RWPE1 (cell line): ENCODE data around the gene SPARC.

Source experiments
- CTCF ChIA-PET: fragments of 350-600 bp; sonication (Branson Sonifier 250); formaldehyde crosslinking; extraction: SDS; loops from one replicate; lab custom pipeline; 2021; lab: Yijun Ruan, JAX
- POLR2A ChIA-PET: fragments of 400-600 bp; formaldehyde crosslinking; extraction: SDS; loops from one replicate; lab custom pipeline; 2020; ENCODE audit warnings: antibody characterized with exemption; ENCODE audit not compliant: low non-redundant PET; lab: Yijun Ruan, JAX
- DNase-seq: peaks from one replicate; pipeline ENCODE4 v3.0.0; 2012; ENCODE audit warnings: low spot score
- H3K27ac ChIP-seq: fragments of 450-650 bp; 2 replicates; pipeline ENCODE4 v1.5.1; 2017
- CTCF ChIP-seq: fragments of 450-650 bp; conservative IDR thresholded peaks from 2 replicates; pipeline ENCODE4 v1.5.1; 2017; ENCODE audit warnings: low read depth, mild to moderate bottlenecking

SPARC gene

GRCh38 chr5:151677776-151678545 is 8.8 kb downstream of the SPARC start:
- CTCF ChIA-PET, result interaction anchor here (0.5 to 0.7 kb wide), 2 partner anchors 73 to 150 kb away, joined by 3 to 4 read pairs; no protein-coding TSS in a partner anchor
- no peak for DNase-seq
- no peak for TF ChIP-seq CTCF
- POLR2A ChIA-PET, result no interaction called here
- no peak overlapping the region for H3K27ac ChIP-seq

GRCh38 chr5:151676719-151677118 is 10.0 kb downstream of the SPARC start:
- no peak for TF ChIP-seq CTCF
- ChIA-PET CTCF (interaction anchor here (1.1 kb wide), 1 partner anchor 18 kb away, joined by 3 read pairs; no protein-coding TSS in a partner anchor), POLR2A (no interaction called here)
- no peak overlapping the region for H3K27ac ChIP-seq
- DNase-seq, result no peak

GRCh38 chr5:151676314-151676712 is 10.4 kb downstream of the SPARC start:
- CTCF ChIA-PET, result interaction anchor here (1.1 kb wide), 1 partner anchor 17 kb away, joined by 3 read pairs; no protein-coding TSS in a partner anchor
- POLR2A ChIA-PET, result no interaction called here
- no peak overlapping the region for H3K27ac ChIP-seq
- no peak for DNase-seq
- TF ChIP-seq CTCF, result no peak

- ChIA-PET POLR2A (no interaction called here), CTCF (interaction anchor here (0.6 to 1.2 kb wide), 3 partner anchors 33 to 138 kb away, joined by 3 read pairs; no protein-coding TSS in a partner anchor)
- no peak overlapping the region for H3K27ac ChIP-seq
- DNase-seq, result no peak
- TF ChIP-seq CTCF, result no peak
These were observed 11.0 kb downstream of the SPARC start for GRCh38 chr5:151675611-151676313.

GRCh38 chr5:151674626-151675610 is 11.8 kb downstream of the SPARC start:
- peak overlapping the region; percentile 8; the same call in 1 of the 2 replicates for H3K27ac ChIP-seq
- CTCF ChIA-PET, result interaction anchor here (0.6 to 1.2 kb wide), 5 partner anchors 16 to 139 kb away, joined by 3 read pairs; no protein-coding TSS in a partner anchor
- POLR2A ChIA-PET, result no interaction called here
- no peak for DNase-seq
- no peak for TF ChIP-seq CTCF
